Gastrocnemius medialis (tissue), 4 donors: ENCODE measurements around the gene SLC24A4.

Experiments used
- CTCF ChIP-seq, 5 experiments: fragments of 450-650 bp in 3 of 5; fragments of 200-600 bp in 2 of 5; sonication (generic) in 2 of 5; IDR thresholded peaks in 4 of 5; conservative IDR thresholded peaks in 1 of 5; 1 replicate in 4 of 5; 2 replicates in 1 of 5; pipeline ENCODE4 v1.5.1; 2016 to 2019; ENCODE audit warnings: antibody characterized with exemption in 5 of 5, mild to moderate bottlenecking in 3 of 5, moderate library complexity in 3 of 5
- POLR2A ChIP-seq, 2 donors: fragments of 450-650 bp; IDR thresholded peaks; one replicate each; pipeline ENCODE4 v1.6.1; 2017; ENCODE audit warnings: antibody characterized with exemption in 2 of 2, mild to moderate bottlenecking in 2 of 2, moderate library complexity in 2 of 2

DNA sequence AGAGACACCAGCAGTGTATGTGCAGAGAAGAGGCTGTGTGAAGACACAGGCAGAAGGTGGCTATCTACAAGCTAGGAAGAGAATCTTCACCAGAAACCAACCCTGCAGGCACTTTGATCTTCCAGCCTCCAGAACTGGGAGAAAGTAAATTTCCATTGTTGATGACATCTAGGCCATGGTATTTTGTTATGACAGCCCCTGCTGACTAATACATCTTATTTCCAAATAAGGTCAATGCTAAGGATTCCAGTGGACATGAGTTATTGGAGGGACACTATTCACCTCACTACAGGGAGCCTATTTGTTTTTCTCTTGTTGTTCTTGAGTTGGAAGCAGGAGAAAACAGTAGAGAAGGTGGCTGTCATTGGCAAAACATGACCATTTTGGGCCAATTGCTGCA is 102.1 kb downstream of the SLC24A4 start:
- TF ChIP-seq POLR2A (IDR thresholded peaks at IDR 0.05) (no peak), CTCF (IDR thresholded peaks at IDR 0.05 in 4 of 5, conservative IDR thresholded peaks at IDR 0.05 in 1 of 5) (no peak)
